ENCODE data around the gene ADRA2B.
"Not testable (repeated sequence)": the region's sequence is repeated elsewhere in the genome, so short reads cannot be mapped to it uniquely, and the experiment has no call there.

Gene ADRA2B

DNA sequence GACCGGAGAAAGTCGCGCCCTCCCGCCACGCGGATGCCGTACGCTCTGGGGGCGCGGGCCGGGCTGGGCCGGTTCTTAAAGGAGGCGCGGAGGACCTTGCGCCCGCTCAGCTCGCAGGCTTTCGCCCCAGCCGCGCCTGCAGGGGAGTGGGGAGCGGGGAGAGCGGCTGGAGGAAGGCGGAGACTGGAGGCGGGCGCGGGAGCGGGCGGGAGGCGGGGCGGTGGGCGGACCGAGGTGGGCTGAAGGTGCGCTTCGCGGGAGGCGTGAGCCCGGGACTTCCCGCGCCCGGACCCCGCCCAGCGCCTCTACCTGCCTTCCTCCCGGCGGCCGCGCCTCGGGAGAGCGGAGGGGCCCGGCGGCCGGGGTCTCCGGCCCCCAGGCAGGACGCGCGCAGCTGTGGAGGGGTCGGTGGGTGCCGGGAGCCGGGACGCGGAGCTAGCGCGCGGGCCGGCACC is at the start of gene ADRA2B:
TSS of gene ADRA2B (minus strand) at position 148 of the 455 bp plus-strand sequence. CDS start 422 bp downstream, outside the sequence.
- peak; percentile 82 for DNase-seq

DNA sequence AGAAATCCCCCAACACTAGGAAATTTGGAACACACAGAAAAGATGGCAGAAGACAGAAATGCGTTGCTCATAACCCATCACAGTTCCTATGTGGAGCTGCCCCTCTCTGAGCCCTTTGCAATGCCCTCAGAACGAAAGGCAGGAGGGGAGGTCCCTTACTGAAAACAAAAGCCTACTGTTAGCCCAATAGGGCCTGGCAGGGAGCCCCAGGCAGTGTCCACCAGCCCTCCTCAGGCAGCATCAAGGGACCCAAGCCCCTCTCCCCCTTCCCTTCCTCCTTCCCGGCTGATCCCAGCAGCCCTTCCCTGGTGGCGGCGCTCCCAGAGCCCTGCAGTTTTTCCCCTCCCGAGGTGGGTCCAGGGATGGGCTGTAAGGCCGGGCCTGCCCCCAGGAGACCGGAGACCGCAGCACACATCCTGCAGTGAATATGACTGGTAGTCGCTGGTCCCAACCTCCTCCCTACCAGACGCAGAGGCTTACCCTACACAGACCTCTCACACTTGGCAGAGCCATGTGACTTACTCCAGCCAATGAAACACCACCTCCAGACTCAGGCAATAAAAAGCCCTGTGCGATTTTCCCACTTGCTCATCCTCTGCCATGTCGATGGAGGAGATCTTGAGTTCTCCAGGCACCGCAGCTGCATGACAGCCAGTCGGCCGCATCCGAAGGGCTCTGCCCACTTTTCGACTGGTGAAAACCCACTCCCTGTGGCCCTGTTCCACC is 48.3 kb upstream of the ADRA2B start:
- DNase-seq, result peak; percentile 46

DNA sequence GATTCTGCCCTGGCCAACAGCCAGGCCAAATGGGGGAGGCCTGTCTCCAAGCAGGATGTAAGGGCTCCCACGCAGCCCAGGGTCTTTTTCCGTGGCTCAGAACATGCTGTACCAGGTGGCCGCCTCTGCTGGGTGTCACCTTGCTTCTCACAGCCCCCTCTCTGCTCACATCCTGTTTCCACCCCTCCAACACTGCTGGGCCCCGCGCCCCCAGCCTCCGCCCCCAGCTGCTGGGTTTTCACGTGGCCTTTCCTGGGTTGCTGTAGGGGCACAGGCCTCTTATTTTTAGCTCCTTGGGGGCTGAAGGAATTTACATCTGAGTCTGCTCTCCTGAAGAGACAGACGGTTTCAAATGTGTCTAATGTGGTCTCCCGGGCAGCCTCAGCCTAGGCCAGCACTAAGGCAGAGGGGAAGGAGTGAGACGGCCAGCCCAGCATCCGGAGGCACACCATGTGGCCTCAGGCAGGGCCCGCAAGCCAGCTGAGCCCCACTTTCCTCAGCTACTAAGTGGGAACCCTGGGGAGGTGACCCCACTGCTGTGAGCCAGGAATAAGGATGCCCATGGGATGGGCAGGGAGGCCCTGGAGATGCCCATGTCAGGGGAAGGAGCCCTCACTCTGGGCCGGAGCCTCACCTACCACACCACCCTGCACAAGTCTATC is 47.5 kb upstream of the ADRA2B start:
- peak; percentile 83 for DNase-seq

DNA sequence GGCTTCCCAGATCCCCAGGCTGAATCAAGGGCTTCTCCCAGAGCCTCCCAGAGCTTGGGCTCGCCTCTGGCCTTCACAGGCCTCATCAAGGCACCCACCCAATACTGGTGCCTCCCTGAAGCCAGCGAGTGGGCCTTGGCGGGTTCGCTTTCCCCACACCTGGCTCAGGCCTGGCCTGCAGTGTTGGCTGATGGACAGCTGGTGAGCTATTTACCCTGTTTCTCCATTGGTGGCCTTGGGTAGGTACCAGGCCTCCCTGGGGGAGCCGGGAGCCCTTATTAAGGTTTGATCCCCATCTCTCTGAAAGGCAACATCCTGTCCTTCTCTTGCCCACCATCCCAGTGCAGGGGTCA is 47.0 kb upstream of the ADRA2B start:
- DNase-seq, result no peak

DNA sequence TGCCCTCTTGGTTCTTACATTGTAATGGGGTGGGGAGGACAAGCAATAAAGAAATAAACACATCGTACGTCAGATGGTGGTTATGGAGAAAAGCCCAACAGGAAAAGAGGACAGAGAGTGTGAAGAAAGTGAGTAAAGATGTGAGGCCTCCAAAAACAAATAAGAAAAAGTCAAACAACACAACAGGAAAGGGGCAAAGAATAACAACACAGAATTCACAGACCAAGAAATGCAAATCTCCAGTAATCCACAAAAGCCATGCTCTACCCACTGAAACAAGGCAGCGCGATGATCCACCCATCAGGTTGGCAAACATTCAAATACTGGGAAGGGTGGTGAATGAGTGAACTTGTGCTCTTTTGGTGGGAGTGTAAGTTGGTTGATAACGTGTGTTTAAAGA is 45.5 kb upstream of the ADRA2B start:
- DNase-seq, result no peak

DNA sequence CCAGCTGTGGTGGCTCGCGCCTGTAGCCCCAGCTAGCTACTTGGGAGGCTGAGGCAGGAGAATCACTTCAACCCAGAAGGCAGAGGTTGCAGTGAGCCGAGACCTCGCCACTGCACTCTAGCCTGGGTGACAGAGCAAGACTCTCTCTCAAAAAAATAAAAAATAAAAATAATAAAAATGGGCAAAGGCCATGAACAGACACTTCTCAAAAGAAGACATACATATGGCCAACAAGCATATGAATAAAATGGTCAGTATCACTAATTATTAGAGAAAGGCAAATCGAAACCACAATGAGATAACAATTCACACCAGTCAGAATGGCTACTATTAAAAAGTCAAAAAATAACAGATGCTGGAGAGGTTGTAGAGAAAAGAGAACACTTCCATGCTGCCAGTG is 44.0 kb upstream of the ADRA2B start:
- DNase-seq, result not testable (repeated sequence)

DNA sequence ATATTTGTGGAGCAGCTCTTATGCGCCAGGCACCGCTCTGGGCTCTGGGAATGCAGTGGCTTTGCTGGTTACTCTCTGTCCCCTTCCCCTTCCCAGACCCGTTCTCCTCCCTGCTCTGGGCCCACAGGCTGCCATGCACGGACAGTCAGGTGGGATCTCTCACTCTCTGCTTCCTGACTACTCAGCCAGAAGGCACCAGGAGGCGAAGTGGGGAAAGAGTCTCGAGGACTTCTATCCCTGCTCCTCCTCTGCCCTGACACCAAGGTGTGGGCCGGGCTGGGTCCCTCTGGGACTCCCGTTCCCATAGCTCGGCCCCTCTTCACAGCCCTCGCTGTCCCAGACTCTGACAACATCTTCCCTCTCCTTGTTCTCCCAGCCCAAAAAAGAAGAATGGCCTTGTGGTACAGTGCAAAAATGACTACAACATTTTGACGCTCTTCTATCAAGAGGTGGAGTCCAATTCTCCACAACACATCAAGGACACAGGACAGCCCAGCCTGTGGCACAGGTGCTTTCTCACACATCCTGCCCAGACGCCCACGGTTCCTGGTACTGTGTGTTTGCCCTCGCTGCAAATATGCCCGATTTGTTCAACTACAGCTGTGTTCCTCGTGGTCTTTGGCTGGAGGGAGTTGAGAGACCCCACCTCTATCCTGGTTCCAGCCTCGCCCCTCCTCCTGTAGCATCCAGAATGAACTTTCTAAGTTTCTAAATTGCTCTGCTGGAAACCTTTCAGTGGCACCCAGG is 42.9 kb upstream of the ADRA2B start:
- peak; percentile 54 for DNase-seq

DNA sequence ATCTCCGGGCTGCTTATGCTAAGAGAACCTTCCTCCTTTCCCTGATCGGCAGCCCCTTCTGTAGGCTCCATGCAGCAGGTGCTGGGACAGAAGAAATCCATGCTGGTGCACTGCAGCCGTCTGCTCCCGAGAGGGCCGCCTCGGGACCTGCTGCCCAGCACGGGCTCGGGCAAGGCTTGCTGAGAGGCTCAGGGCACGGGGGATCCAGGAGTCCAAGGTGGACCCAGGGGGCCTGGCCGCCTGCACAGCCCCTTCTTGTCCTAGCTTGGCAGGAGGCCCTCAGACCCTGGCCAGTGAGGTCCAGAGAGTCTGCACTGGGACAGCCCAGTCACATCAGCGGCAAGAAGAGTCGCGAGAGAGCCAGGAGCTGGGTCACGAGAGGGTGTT is 42.2 kb upstream of the ADRA2B start:
- no peak for DNase-seq

DNA sequence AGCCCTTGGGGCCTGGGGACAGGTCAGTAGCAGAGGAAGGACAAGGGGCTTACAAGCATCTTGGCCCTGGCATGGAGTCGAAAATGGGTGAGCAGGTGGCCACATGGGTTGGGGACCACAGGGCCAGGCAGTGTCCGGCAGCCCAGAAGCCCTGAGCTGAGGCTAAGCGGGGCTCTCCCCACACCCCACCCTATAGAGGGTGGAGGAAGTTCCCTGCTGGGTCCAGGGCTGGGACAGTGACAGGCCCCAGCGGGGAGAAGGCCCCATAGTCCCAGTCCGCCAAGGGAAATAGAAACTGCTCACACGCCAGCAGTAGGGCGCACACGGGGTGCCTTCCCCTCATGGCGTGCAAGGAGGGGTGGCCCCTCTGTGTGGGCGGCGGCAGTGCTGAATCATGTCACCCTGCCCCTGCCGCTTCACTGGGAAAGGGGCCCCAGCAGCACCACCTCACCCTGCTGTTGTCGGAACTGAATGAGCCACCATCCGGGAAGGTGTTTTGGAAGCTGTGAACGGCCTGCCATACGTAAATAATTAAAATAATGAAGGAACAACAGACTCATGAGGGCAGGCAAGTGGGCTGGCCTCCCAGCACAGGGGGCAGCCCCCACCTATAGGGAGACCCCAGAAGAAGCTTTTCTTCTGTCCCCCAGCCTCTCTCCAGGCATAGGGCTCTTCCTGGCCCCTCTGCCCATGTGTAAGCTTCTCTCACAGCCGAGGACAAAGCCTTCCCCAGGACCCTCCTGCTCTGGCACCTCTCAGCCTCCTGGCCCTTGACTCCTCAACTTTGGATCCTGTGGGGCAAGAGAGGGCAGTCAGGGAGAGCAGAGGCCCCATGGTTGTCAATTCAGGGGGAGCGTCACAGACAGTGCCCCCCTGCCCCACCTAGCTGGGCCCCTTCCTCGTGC is 41.5 kb upstream of the ADRA2B start:
- DNase-seq, result peak; percentile 98

DNA sequence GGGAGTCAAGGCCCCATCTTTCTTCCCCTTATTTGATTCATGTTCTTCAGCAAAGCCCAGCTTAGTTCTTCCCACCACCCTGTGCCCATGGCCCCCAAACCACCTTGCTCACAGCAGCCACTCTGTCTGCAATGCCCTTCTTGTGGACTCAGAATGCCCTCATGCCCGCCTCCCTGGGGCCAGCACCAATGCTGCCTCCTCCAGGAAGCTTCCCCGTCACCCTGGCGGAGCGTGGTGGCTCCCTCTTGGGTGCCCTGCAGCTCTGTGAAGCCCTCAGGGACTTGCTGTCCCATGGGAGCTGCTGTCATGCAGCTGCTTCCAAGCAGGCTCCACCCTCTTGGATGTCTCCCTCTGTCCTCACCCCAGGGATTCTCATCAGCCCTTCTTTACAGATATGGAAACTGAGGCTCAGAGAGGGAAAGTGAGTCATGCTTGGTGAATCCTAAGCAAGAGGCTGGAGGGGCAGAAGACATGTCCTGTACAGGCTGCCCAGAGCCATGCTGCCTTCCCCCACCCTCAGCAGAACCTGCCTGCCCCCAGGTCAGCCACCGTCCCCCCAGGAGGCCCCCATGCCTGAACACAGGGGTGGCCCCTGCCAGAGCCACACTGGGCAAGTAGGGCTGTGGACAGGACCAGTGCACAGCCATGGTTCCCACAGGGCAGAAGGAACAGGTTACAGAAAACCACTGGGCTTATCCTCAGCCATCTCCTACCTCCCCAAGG is 40.7 kb upstream of the ADRA2B start:
- no peak for DNase-seq

DNA sequence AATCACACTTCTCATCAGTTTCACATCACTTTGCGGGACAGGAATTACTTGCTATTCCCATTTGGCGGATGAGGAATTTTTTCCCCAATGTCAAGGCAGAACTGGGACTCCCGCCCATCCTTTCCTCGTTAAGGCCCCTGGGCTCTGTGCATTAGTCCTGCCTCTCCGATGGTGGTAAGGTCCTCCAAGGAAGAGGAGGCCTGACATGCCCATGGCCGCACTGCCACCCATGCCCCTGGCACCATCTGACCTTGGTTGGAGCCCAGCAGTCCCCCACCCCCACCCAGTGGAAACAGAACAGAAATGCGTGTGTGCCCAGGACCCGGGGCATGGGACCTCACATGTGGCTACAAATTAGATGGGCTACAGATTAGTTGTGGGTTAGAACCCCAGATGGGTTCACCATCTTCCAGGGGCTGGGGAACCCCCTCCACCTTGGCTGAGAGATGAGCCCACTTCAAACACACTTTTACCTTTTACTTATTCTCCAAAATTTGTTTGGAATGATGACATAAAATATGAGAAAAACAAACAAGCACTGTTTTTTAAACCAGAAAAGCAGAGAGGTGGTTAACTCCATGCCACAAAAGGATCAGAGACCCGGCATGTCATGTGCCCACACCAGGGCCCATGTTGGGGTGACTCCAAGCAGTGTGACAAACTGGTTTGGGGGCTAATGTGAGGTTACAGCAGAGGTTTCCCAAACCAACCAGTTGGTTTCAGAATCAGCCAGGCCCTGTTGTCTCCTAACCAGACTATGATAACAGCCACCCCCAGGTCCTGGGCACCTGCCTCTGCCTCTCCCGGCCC is 39.8 kb upstream of the ADRA2B start:
- no peak for DNase-seq

DNA sequence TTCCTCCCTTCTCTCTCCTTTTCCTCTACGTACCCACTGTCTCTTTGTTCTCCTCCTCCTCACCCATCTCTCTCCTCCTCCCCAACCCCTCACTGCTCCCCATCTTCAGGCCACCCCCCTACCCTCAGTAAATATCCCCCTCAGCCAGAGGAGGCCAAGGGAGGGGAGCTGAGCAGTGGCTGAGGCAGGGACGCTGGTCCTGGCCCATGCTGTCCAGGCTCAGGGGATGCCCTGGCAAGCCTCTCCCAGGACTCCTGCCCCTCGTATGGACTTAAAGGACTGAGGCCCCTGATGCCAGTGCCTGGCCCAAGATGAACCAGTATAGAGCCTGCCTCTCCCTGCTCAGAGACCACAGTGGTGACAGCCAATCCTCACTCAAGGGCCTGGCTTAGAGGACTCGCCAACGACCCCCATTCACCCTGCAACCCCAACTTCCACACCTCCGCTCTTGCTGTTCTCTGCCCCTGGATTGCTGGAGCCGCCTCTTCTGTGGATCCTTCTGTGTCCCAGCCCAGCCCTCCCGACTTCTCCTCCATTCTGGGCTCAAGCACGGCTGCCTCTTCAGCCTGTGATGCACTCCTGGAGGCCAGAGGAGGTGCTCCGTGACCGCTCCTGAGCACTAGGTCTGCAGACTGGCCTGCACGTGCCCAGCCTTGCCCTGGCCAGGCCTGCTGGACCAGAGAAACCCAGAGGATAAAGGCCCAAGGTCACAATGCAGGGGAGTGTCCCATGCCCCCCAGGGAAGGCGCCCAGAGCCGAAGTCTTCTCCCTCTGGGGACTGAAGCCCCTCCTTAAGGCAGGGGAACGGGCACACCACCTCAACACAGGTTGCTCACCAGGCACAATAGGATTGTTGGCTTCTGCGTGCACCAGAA is 38.4 kb upstream of the ADRA2B start:
- DNase-seq, result no peak

DNA sequence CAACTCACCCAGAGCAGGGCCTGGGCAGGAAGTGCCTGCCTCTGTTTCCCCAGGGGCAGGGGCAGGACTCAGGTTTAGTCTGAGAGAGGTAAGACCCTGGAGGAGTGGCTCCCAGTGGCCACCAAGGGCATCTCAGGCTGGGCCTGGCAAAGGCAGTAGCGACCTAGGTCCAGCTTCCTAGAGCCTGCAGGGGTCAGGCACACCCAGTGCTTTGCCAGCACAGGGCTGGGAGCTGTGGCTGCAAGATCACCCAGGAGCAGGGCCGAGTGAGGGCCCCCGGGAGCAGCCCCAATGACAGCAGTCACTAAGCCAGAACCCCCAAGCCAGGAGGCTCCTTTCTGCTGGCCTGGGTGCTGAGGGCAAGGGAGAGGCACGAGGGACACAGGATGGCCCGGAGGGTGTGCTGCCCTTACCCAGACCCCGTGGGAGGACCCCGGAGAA is 37.6 kb upstream of the ADRA2B start:
- DNase-seq, result no peak

DNA sequence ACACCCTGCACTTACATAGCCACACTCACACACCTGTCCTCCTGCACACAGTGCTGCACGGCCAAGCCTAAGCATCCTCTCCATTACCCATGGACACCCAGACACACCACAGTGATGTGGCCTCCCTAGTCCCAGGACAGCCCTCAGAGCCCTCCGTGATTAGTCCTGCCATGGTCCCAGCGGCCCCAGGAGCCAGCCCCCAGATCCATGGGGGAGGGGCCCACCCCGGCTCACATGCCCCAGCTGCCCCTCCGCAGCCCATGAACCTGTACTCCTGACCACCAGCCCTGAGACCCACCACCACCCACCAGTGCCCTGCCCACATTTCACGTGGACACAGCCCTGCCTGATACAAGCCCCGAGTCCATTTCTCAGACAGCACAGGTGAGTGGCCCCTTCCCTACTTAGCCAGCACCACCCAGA is 36.9 kb upstream of the ADRA2B start:
- no peak for DNase-seq

DNA sequence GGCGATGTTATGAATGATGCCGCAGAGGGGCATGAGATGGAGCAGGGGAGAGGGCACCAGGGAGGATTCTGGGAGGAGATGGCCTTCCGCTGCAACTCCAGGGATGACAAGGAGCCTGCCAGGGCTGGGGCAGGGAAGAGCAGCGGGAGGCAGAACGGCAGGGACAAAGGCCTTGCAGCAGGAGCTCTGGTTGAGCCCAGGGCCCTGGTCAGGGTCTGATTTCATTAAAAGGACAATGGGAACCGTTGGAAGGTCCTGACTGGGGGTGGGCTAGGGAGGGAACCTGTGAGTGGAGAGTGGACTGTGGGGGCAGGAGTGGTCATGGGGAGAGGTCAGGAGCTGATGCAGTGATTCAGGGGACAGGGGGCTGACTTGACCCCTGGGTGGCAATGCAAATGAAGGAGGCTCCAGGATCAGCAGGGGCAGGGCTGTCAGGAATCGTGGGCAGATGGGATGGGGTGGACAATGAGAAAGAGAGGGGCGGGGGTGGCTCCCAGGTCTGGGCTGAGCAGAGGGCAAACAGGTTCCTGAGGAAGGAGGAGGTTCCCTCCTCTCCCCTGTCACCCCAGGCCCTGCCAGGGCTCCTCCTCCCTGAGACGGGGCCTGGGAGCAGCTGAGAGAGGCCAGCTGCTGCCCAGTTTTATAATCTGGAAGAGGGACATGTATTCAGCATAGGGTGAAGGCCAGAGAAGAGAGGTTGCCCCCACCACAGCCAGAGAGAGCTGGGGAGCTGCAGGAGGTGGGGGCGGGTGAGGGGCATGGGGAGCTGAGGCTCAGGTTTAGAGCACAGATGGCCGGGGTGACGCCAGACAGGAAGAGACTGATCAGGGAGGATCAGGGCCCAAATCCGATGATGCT is 36.2 kb upstream of the ADRA2B start:
- DNase-seq, result no peak

DNA sequence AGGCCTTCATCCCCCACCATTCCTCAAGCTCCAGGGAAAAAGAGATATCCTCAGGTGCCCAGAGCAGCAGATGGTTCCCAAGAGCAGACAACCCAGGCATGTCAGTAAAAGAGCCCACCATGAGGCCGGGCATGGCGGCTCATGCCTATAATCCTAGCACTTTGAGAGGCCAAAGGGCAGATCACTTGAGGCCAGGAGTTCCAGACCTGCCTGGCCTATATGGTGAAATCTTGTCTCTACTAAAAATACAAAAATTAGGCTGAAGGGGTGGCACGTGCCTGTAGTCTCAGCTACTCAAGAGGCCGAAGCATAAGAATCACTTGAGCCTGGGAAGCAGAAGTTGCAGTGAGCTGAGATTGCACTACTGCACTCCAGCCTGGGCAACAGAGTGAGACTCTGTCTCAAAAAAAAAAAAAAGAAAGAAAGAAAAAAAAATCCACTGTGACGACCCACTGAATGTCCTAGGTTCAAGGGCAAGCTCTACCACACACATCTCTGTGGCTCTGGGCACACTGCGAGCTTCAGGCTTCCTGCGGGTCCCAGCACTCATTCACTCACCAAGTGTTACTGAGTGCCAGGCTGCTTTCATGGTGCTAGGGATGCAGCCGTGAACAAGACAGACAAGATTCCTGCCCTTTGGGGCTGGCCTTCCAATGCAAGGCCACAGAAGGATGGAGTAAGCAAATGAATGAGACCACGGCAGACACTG is 35.4 kb upstream of the ADRA2B start:
- DNase-seq, result no peak

DNA sequence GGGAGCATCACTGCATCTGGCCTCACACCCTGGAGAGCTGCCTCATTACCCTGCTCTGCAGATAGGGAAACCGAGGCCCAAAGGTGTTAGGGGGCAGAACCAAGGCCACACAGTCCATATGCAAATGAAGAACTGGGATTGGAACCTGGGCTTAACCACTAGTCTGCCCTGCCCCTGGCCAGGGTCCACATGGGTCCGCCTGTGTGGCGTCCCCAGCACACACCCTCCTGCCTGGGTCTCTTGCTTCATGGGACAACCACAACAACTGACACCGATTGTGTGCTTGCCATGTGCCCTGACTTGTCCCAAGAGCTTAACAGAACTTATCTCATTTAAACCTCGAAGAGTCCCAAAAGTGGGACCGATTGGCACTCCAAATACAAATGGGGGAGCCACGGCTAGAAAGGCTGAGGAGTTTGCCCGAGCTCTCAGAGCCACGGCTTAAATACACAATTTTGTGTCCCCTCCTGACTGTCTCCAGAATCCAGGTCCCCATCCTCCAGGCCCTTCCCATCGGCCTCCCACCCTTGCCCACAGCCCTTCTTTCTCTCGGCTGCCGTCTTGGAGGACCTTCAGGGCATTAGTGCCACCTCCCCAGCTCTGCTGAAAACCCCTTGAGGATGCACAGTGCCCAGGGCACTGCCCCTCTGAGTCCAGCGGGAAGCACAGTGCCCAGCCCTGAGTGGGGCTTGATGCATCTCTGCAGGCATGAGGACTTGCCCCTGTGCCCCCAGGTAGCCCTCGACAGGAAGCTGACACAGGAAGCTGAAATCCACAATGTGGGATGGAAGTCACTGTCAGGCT is 34.6 kb upstream of the ADRA2B start:
- no peak for DNase-seq
